Measurements from ENCODE around the gene ARPP21. TPM values are rescaled to one million over a fixed set of nuclear protein-coding genes. Genes with fewer than 3 reads are reported as not detected.

Gene ARPP21
- total RNA-seq, 2 experiments from 2014 or later, result not detected

DNA sequence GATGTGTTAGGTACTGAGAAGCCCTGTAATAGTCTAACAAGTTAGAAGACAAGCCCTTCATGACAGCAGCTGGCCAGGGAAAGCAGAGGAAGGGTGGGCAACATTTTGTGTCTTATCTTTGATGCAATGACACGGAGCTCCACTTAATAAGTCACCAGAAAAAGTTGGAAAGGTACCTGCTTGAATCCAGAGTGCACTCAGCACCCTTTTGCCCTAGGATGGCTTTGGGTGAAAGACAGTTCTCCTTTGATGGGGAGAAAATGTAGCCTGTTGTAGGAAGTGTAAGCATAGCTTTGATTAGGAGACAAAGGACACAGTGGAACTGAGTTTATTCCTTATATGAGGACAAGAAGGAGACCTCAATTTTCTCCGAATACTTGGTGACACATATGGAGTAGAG is 137.0 kb downstream of the ARPP21 start:
- Mint-ChIP-seq H3K4me1 (no peaks in the 10 kb centered on the region), H3K27ac (no peak overlapping the region), H3K9me3 (no peaks in the 10 kb centered on the region), H3K4me3 (no peak overlapping the region), H3K36me3 (ENCODE audit: low read depth) (no peaks in the 10 kb centered on the region), H3K27me3 (no peaks in the 10 kb centered on the region)
- ChIA-PET POLR2A (no interaction called here), CTCF (no interaction called here)
- DNase-seq, result no peak

DNA sequence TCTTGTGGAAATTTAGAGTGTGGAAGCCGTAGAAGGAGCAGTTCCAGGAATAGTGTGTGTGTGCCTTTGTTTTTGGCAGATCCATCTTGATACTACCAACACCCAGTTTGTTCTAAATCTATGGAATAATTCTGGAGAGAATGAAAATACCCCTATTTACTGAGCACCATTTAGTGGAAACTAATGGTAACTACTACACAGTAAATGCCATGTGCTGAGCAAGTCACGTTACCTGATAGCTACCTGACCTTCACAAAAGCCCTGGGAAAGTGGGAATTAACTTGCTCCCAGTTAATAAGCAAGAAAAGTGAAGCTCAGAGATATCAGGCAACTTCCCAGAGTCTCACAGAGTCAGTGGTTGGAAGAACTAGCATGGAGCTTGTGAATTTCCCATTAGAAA is 137.7 kb downstream of the ARPP21 start:
- H3K27me3 Mint-ChIP-seq, result no peaks in the 10 kb centered on the region
- ChIA-PET POLR2A (no interaction called here), CTCF (no interaction called here)
- no peaks in the 10 kb centered on the region for H3K4me1 Mint-ChIP-seq
- no peaks in the 10 kb centered on the region for H3K9me3 Mint-ChIP-seq
- H3K27ac Mint-ChIP-seq, result no peak overlapping the region
- H3K36me3 Mint-ChIP-seq (ENCODE audit: low read depth), result no peaks in the 10 kb centered on the region
- DNase-seq, result no peak
- no peak overlapping the region for H3K4me3 Mint-ChIP-seq

DNA sequence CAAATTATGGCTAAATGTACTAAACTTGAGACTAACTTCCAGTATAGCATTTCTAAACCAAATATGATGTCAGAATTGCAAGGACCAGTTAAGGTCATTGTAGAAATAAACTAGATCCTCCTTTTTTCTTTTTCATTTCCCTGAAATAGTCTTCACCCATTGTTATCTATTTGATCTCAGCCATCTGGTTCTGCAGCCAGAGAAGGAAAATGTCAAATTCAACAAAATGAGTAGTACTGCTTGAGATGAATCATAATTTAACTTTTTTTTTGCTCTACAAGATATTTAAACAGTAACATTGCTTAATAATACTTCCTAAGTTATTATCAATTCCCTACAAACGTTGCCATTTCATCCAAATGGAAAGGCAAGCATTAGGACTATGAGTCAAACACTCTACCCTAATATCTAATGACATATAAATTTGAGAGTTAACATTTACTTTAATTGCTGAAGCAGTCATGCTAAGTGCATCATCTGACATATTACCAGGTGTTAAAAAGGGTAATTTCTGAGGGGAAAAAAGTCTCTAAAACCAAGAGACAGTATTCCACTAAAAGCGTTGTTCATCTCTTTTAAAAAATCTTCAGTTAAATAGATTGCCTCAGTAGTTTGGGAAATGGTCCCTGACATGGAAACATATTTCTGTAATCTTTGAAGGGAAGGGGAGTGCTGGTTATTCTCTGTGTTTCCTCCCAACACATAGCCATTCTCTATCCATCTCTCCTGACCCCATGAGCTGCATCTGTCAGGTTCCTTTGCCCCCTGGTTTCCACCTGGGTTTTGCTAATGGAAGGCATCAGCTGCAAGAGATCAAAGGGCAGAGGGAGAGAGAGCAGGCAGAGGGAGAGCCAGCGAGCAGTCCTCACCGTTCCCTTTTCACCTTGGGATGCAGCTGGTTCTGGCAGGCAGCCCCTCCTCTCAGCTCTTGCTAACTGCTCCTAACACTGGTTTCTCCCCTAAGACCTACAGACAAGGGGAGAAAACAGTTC is 138.5 kb downstream of the ARPP21 start:
- Mint-ChIP-seq H3K27me3 (no peaks in the 10 kb centered on the region), H3K9me3 (no peaks in the 10 kb centered on the region), H3K4me3 (no peak overlapping the region), H3K27ac (no peak overlapping the region), H3K4me1 (no peaks in the 10 kb centered on the region), H3K36me3 (ENCODE audit: low read depth) (no peaks in the 10 kb centered on the region)
- POLR2A ChIA-PET, result no interaction called here
- no peak for DNase-seq
- CTCF ChIA-PET, result no interaction called here

DNA sequence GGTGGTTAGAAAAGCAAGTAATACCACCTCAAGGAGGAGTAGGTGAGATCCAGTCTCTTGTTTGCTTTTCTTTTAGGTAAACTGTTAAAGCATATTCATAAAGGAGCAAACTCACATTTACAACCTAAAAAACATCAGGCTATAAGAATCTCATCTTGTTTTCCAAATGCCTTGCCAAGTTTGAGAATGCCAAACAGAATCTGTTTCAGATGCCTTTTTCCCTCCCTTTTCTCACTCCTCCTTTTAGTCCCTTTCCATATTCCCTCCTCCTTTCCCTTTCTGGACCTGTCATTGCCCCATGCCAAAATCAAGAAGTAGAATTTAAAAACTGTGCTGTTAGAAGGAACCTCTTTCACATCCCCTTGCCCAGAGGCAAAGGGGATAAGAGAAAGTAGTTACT is 140.3 kb downstream of the ARPP21 start:
- Mint-ChIP-seq H3K4me3 (no peak overlapping the region), H3K9me3 (no peaks in the 10 kb centered on the region), H3K4me1 (no peaks in the 10 kb centered on the region), H3K36me3 (ENCODE audit: low read depth) (no peaks in the 10 kb centered on the region), H3K27ac (no peak overlapping the region), H3K27me3 (no peaks in the 10 kb centered on the region)
- CTCF ChIA-PET, result no interaction called here
- POLR2A ChIA-PET, result no interaction called here
- DNase-seq, result no peak

DNA sequence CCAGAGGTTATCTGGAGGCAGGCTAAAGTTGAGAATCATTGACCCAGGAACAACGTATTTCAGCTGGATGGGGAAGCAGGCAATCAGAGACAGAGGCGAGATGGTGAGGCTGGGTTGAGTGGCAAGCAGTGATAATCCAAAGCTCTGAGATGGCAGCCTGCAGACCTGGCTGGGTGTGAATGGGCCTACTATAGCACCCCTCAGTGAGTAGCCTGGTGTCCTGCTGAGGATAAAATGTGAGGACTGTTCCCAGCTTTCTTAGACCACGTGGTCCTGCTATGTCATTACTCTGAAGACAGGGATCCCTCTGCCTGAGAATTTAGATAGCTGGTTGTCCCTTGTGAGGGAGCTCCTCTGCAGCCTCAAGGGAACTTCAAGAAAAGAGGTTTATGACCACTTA is 141.5 kb downstream of the ARPP21 start:
- H3K27ac Mint-ChIP-seq, result no peak overlapping the region
- H3K4me3 Mint-ChIP-seq, result no peak overlapping the region
- POLR2A ChIA-PET, result no interaction called here
- no peaks in the 10 kb centered on the region for H3K36me3 Mint-ChIP-seq (ENCODE audit: low read depth)
- CTCF ChIA-PET, result no interaction called here
- DNase-seq, result no peak
- H3K27me3 Mint-ChIP-seq, result no peaks in the 10 kb centered on the region
- no peaks in the 10 kb centered on the region for H3K4me1 Mint-ChIP-seq
- H3K9me3 Mint-ChIP-seq, result no peaks in the 10 kb centered on the region

DNA sequence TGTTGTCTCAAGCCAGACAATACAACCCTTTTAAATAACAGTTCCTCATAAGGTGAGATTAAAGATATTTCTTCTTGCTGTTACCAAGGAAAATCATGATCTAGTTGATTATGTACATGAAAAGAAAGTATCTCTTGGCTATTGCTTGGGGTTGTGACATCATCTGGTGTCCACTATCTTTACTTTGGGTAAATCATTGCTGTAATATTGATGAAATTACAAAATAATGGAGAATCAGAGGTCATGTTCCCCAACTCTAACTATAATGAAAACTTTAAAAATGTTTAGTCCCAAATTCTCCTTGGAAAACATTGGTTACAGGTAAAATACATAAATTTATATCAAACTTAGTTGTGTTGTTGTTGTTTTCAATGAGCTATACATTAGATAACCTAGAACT is 142.2 kb downstream of the ARPP21 start:
- ChIA-PET CTCF (no interaction called here), POLR2A (no interaction called here)
- H3K4me3 Mint-ChIP-seq, result no peak overlapping the region
- H3K27me3 Mint-ChIP-seq, result no peaks in the 10 kb centered on the region
- no peak for DNase-seq
- no peak overlapping the region for H3K27ac Mint-ChIP-seq
- H3K4me1 Mint-ChIP-seq, result no peaks in the 10 kb centered on the region
- no peaks in the 10 kb centered on the region for H3K36me3 Mint-ChIP-seq (ENCODE audit: low read depth)
- no peaks in the 10 kb centered on the region for H3K9me3 Mint-ChIP-seq

DNA sequence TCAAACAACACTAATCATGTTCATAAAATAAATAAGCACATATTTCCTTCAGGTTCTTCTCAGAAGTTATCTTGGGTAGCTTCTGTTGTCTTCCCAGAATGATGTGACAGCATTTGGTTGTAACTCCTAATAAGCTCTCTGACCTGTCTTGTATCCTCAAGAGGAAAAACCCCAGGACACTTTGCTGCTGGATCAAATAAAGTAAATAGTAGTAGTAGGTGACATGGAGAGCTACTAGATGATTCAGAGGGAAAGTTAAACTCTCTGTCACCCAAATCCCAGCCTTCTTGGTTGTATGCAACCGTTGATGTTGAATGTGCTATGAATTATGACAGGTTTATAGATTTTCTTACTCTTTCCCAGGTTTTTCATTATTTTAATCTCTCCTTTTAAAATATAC is 143.0 kb downstream of the ARPP21 start:
- Mint-ChIP-seq H3K27ac (no peak overlapping the region), H3K4me1 (no peaks in the 10 kb centered on the region), H3K36me3 (ENCODE audit: low read depth) (no peaks in the 10 kb centered on the region), H3K9me3 (no peaks in the 10 kb centered on the region), H3K4me3 (no peak overlapping the region), H3K27me3 (no peaks in the 10 kb centered on the region)
- ChIA-PET POLR2A (no interaction called here), CTCF (no interaction called here)
- DNase-seq, result no peak

DNA sequence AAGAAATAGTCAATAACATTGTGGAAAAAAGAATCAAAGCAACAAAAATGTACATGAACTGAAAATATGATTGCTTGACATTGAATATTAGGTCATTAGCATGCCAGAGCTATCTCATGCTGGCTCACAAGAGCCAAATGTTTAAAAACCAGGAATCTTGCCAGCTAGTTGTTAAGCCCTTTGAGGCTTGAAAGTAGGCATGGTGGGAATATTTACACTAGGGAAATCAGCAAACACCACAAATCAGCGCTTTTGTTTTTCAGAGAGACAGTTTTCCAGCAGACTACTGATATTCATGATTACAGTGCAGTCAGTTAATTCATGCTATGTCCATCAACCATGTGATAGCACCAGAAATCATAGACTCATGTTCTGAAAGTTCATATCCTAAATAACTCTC is 144.8 kb downstream of the ARPP21 start:
- no peak for DNase-seq
- no peaks in the 10 kb centered on the region for H3K9me3 Mint-ChIP-seq
- no peaks in the 10 kb centered on the region for H3K36me3 Mint-ChIP-seq (ENCODE audit: low read depth)
- H3K27me3 Mint-ChIP-seq, result no peaks in the 10 kb centered on the region
- no peaks in the 10 kb centered on the region for H3K4me1 Mint-ChIP-seq
- H3K4me3 Mint-ChIP-seq, result no peak overlapping the region
- CTCF ChIA-PET, result no interaction called here
- H3K27ac Mint-ChIP-seq, result no peak overlapping the region
- POLR2A ChIA-PET, result no interaction called here

DNA sequence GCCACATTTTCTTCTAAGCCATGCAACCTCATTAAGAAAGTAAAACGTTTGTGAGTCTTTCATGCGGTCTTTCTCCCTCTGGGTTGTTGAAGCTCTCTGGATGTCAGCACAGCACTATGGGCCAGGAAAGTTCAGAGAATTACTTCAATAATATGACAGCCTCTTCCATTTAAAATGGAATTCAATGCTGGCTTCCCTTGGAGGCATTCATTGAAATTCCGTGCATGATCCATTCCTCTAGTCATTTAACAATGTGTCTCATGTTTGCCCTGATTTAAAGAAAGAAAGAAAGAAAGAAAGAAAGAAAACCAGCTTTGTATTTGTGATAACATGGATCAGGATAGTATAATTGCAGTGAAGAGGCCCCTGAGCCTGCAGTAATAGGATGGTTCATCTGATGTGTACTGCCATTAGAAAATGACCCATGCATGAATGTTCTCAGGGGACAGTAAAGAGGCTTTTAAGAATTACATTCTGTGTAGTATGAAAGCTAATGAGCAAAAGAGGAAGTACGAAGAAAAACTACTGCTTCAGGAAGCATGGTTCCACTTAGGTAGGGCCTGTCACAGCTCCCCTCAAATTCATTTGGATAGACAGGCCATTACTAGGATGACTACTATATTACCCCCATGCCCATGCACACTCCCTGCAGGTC is 146.0 kb downstream of the ARPP21 start:
- Mint-ChIP-seq H3K4me1 (no peaks in the 10 kb centered on the region), H3K27ac (no peak overlapping the region), H3K9me3 (no peaks in the 10 kb centered on the region), H3K36me3 (ENCODE audit: low read depth) (no peaks in the 10 kb centered on the region), H3K4me3 (no peak overlapping the region), H3K27me3 (no peaks in the 10 kb centered on the region)
- ChIA-PET POLR2A (no interaction called here), CTCF (no interaction called here)
- no peak for DNase-seq

DNA sequence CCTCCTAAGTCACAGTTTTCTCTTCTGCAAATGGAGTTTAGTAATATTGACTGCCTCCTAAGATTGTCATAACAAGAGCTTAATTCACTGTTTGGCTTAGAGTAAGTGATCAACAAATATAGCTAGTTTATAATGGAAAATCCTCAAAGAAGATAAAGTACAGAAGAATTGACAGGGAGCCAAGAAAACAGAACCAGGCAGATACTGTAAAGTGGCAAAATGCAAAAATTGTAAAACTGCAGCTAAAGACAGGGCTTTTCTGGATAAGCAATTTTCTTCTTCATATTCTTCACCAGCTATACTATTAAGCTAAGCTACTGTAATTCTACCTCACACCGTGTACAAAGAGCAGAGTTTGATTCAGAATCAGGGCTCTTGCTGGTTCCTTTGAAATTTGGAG is 148.6 kb downstream of the ARPP21 start:
- H3K27me3 Mint-ChIP-seq, result no peaks in the 10 kb centered on the region
- ChIA-PET POLR2A (interaction anchor here (0.9 kb wide), 1 partner anchor 19 kb away, joined by 3 read pairs; no protein-coding TSS in a partner anchor), CTCF (no interaction called here)
- no peak overlapping the region for H3K4me3 Mint-ChIP-seq
- no peaks in the 10 kb centered on the region for H3K36me3 Mint-ChIP-seq (ENCODE audit: low read depth)
- no peaks in the 10 kb centered on the region for H3K9me3 Mint-ChIP-seq
- DNase-seq, result no peak
- H3K4me1 Mint-ChIP-seq, result no peaks in the 10 kb centered on the region
- H3K27ac Mint-ChIP-seq, result no peak overlapping the region

DNA sequence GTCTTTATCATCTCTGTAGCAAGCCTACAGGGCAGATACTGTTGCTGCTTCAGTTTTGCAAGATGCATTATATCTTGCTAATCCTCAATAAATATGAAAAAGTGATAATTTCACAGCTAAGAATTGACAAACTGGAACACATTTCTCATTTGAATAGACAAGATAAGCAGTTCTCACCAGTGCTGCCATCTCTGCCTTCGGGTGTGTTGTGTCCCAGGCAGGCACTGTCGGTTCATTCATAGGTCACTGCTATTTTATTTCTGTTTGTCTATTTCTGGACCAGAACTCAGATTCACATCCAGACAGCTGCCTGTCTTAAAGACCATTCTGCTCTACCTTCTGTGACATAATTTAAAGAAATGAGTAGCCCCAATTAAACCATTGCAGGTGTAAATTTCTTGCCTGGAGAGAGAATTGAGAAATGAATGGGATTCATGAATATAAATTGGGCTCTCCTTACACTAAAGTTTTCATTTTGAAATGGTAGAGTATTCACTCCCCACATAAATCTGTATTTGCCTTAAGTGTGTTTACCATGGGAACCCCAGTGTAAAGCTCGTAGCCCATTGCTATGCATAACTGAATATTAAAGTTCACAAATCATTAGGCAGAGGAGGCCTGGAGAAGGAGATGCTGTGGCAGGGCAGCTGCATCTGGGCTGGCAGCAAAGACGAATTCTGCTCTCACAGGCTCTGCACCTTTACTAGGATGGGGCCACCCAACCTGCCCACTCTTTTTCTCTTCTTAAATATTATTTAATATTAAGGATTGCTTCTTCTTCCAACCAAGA is 149.9 kb downstream of the ARPP21 start:
- POLR2A ChIA-PET, result no interaction called here
- H3K4me1 Mint-ChIP-seq, result no peaks in the 10 kb centered on the region
- H3K27me3 Mint-ChIP-seq, result no peaks in the 10 kb centered on the region
- H3K9me3 Mint-ChIP-seq, result no peaks in the 10 kb centered on the region
- CTCF ChIA-PET, result no interaction called here
- no peak for DNase-seq
- no peaks in the 10 kb centered on the region for H3K36me3 Mint-ChIP-seq (ENCODE audit: low read depth)
- no peak overlapping the region for H3K27ac Mint-ChIP-seq
- no peak overlapping the region for H3K4me3 Mint-ChIP-seq

DNA sequence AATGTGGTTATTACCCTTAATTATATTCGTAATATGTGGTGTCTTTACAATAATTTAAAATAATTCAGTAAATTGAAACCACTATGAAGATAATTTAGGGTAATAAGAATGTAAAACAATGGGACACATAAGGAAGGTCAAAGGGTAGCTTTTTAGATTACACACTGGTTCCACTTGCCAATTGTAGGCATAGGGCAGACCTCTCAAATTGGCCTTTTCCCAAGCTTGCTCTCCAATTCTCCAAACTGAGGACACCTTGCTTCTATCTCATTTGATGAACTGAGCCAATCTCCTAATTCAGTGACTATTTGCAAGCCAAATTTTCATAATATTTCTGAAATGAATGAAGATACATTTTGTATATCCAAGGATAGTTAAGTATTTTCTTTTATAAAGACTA is 151.4 kb downstream of the ARPP21 start:
- ChIA-PET POLR2A (no interaction called here), CTCF (no interaction called here)
- Mint-ChIP-seq H3K27ac (no peak overlapping the region), H3K4me3 (no peak overlapping the region), H3K9me3 (no peaks in the 10 kb centered on the region), H3K4me1 (no peaks in the 10 kb centered on the region), H3K27me3 (no peaks in the 10 kb centered on the region), H3K36me3 (ENCODE audit: low read depth) (no peaks in the 10 kb centered on the region)
- DNase-seq, result no peak

DNA sequence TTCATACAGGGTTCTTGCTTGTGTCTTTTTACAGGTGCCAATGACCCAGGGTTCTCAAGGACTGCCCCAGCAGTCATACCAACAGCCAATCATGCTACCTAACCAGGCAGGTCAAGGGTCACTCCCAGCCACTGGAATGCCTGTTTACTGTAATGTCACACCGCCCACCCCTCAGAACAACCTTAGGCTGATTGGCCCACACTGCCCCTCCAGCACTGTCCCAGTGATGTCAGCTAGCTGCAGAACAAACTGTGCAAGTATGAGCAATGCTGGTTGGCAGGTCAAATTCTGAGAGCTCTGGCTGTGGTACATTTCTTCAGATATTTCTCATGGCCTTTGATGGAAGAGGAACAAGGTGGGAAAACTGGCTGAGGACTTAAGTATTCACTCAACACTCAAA is 154.3 kb downstream of the ARPP21 start:
- no peaks in the 10 kb centered on the region for H3K4me1 Mint-ChIP-seq
- CTCF ChIA-PET, result no interaction called here

More for the DNA sequence above, 154.3 kb downstream of the ARPP21 start:
- POLR2A ChIA-PET, result no interaction called here
- Mint-ChIP-seq H3K27me3 (no peaks in the 10 kb centered on the region), H3K9me3 (no peaks in the 10 kb centered on the region), H3K27ac (no peak overlapping the region), H3K4me3 (no peak overlapping the region), H3K36me3 (ENCODE audit: low read depth) (no peaks in the 10 kb centered on the region)
- no peak for DNase-seq

Data from activated CD4-positive, alpha-beta T cell treated with anti-CD3 and anti-CD28 coated beads, Interleukin-2, amount 10 ng/mL, durations not matched to agents 7 days and 5 days (primary cell).